ENCODE results near the gene CLSTN1.
"Not testable (repeated sequence)": the region's sequence is repeated elsewhere in the genome, so short reads cannot be mapped to it uniquely, and the experiment has no call there.

The CLSTN1 gene

GRCh38 chr1:9826616-9827015 lies 2.9 kb upstream of the CLSTN1 start:
- DNase-seq = no peak

DNA sequence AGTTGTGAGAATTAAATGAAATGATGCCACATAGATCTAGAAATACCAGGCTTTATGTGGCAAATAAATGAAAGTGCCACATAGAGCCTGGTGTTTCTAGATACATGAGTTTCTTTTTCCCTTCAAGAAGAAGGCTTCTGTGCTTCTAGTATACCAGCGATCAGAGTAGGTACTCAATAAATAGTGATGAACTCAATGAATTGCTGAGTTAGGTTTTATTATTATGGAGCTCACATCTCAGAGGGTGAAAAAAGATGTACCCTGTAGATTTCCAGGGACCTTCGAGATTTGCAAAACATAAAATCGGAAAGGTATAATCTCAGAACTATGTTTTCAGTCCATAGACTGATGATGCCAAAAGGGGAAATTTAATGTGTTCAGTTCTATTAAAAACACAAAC lies 2.3 kb upstream of the CLSTN1 start:
- DNase-seq = no peak

GRCh38 chr1:9825093-9826074 lies 1.6 kb upstream of the CLSTN1 start:
- DNase-seq = peak in 8 of 56 donors; percentile 8 to 56 (median 36)

- DNase-seq = no peak
Observed at GRCh38 chr1:9824702-9825089, 931 bp upstream of the CLSTN1 start.

- no peak for DNase-seq
Observed at GRCh38 chr1:9823693-9823942, 147 bp downstream of the CLSTN1 start.

- peak in 24 of 56 donors; percentile 23 to 64 (median 39) for DNase-seq
Observed at GRCh38 chr1:9822897-9823692, 670 bp downstream of the CLSTN1 start.

GRCh38 chr1:9822490-9822889 lies 1.3 kb downstream of the CLSTN1 start:
- DNase-seq = no peak

DNA sequence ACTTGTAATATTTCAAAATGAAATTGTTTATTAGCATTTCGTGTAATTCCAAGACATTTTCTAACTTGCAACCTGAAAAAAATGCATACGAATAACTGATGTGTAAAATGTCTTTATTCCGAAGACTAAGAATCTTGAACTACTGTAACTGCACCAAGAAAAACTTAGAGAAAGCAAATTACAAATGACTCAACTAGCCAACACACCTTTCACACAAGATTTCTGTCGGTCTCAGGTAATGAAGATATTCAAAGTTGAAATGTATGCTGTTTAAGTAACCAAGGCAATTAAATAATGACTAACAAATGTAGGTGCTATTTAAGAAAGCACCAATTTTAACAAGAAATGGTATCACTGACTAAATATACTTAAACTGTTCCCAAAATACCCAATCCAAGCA lies 2.1 kb downstream of the CLSTN1 start:
- DNase-seq = no peak

GRCh38 chr1:9820521-9820920 lies 3.2 kb downstream of the CLSTN1 start:
- no peak for DNase-seq

GRCh38 chr1:9817734-9818133 lies 6.0 kb downstream of the CLSTN1 start:
- DNase-seq = no peak

- no peak for DNase-seq
Observed at GRCh38 chr1:9816199-9816598, 7.6 kb downstream of the CLSTN1 start.

GRCh38 chr1:9815150-9815549 lies 8.6 kb downstream of the CLSTN1 start:
- DNase-seq = no peak

- DNase-seq = no peak
Observed at GRCh38 chr1:9814619-9815018, 9.1 kb downstream of the CLSTN1 start.

DNA sequence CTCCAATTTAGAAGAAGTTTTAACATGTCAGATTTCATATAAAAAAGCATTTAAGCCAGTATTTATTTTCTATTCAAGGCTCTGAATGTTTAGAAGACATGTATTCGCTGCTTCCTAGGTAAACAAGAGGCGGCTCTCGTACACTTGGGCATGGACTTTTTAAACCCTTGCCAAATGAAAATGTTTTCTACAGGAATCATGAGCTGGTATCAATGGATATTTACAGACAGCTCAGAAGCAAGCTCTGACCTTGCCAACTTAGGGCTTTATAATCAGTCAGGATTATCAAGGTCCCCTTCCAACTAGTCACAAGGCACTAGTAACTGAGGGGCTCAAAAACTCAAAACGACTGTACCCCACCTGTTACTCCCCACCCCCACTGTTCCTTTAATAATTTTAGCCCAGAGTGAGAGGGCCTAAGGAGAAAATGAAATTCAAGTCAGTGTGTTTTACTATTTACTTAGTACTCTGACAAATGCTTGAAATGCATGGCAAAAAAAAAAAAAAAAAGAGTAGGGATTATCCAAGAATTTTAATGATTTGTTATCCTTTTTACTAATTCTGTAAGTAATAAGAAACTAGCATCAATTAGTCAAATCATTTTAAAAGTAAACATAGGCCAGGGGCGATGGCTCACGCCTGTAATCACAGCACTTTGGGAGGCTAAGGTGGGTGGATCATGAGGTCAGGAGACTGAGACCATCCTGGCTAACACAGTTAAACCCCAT lies 12.4 kb downstream of the CLSTN1 start:
- DNase-seq = no peak

DNA sequence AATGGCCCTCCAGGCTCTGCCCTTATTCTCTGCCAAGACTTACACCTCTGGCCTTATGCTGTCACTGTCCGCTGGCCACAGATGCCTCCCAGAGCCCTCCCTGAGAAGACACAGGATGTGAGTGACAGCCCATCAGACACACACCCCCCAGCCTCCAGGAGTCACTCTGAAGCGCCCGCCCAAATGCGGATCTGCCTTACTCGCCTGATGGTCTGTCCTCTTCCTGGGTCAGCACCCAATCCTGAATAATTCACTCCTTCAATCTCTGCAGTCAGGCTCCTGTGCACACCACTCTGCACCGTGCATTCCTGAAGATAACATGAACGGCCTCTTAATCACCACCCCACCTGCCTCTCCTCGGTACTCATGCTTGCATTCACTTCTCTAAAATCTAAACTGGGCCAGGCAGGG lies 14.7 kb downstream of the CLSTN1 start:
- no peak for DNase-seq

DNA sequence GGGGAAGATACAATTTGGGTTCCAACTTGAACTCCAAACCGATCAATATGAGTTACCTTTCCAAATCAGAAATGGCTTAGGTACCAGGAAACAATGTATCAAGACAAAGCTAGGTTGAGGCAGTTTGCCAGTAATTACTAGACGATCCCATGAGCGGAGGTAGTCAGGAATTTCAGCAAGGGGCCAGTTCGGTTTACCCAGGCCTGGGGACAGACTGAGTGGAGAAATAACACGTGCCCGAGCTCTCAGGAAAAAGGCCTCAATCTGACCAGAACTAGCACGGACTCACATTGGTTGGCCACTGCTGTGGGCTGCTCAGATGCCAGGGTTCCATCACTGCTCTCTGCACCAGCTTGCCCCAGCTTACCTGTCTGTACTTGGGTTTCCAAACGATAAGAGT lies 15.3 kb downstream of the CLSTN1 start:
- no peak for DNase-seq

DNA sequence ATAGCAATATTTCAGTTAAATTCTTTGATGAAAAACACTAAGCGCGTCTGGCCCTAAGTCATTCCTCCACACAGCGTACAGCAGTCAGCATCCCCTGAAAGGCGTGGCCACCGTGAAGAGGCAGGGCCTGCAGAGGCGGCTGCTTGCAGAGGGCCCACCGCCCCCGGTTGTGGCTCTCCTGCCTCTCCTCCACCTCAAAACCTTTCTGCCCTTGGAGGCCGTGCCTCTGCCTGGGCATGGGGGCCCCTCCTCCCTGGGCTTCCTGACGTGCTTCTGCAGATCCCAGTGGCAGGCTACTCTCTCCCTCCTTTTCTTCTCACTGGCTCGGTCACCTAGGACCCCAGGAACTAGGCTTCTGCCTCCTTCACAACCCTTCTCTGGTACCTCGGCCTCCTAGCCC lies 16.2 kb downstream of the CLSTN1 start:
- peak in 2 of 56 donors; percentile 21 to 30 for DNase-seq

DNA sequence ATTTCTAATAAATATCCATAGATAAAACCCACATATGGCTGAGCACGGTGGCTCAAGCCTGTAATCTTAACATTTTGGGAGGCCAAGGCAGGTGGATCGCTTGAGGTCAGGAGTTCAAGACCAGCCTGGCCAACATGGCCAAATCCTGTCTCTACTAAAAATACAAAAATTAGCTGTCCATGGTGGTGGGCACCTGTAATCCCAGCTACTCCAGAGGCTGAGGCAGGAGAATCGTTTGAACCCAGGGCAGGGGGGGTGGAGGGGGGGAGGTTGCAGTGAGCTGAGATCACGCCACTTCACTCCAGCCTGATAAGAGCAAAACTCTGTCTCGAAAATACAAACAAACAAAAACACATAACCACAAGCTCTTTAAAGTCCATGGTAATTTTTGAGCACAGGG lies 17.8 kb downstream of the CLSTN1 start:
- not testable (repeated sequence) for DNase-seq

- no peak for DNase-seq
Observed at GRCh38 chr1:9805006-9805508, 18.7 kb downstream of the CLSTN1 start.

GRCh38 chr1:9803003-9803918 lies 20.5 kb downstream of the CLSTN1 start:
- not testable (repeated sequence) for DNase-seq

DNA sequence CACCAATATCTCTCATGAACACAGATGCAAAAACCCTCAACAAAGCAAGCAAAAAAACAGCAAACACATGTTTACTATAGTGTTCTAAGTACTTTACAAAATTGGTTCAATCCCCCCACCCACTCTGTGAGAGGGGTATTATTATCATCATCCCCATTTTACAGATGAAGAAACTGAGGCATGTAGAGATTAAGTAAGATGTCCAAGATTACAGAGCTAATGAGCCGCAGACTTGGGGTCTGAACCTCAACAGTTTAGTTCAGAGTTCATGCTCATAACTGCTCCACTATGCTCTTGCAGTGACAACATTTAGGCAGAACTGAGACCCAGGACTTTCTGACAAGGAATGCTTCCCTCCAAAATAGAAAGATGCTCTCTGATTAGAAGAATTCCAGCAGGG lies 21.9 kb downstream of the CLSTN1 start:
- DNase-seq = no peak

Measured in nucleus accumbens (tissue), 56 donors.